SJSA1 (cell line): ENCODE measurements around the gene TEX22. TPM values are rescaled to one million over a fixed set of nuclear protein-coding genes. Genes with fewer than 3 reads are reported as not detected.

Experiments
- DNase-seq, 2 experiments: peaks; one replicate each; pipeline ENCODE4 v3.0.0-alpha.2; 2015 to 2020; ENCODE audit warnings: low spot score in 2 of 2, low read depth in 1 of 2
- H3K27ac ChIP-seq: fragments of 250-450 bp; sonication (Bioruptor Pico); 2 replicates; pipeline ENCODE4 v1.5.1; 2020; ENCODE audit warnings: mild to moderate bottlenecking, moderate library complexity
- H3K27me3 ChIP-seq: fragments of 250-450 bp; sonication (Bioruptor Pico); replicated peaks from 2 replicates; pipeline ENCODE4 v1.5.1; 2020; ENCODE audit warnings: mild to moderate bottlenecking, moderate library complexity
- H3K36me3 ChIP-seq: fragments of 250-450 bp; sonication (Bioruptor Pico); 2 replicates; pipeline ENCODE4 v1.5.1; 2020; ENCODE audit warnings: mild to moderate bottlenecking
- H3K4me1 ChIP-seq: fragments of 250-450 bp; sonication (Bioruptor Pico); replicated peaks from 2 replicates; pipeline ENCODE4 v1.6.1; 2021; ENCODE audit warnings: mild to moderate bottlenecking
- H3K4me3 ChIP-seq: fragments of 250-450 bp; sonication (Bioruptor Pico); 2 replicates; pipeline ENCODE4 v1.5.1; 2020; ENCODE audit warnings: mild to moderate bottlenecking
- H3K9me3 ChIP-seq: fragments of 250-450 bp; sonication (Bioruptor Pico); replicated peaks from 2 replicates; pipeline ENCODE4 v1.5.1; 2020; ENCODE audit warnings: mild to moderate bottlenecking
- total RNA-seq: library from RNA; depleted of rRNA; stranded (reverse); fragments of >200 nt; shearing (Covaris generic); gene quantifications from 2 replicates; pipeline ENCODE4 v1.2.3, GENCODE V29; 2014

Gene TEX22
- total RNA-seq, 1 experiment from 2014 or later = 0.11 TPM

DNA sequence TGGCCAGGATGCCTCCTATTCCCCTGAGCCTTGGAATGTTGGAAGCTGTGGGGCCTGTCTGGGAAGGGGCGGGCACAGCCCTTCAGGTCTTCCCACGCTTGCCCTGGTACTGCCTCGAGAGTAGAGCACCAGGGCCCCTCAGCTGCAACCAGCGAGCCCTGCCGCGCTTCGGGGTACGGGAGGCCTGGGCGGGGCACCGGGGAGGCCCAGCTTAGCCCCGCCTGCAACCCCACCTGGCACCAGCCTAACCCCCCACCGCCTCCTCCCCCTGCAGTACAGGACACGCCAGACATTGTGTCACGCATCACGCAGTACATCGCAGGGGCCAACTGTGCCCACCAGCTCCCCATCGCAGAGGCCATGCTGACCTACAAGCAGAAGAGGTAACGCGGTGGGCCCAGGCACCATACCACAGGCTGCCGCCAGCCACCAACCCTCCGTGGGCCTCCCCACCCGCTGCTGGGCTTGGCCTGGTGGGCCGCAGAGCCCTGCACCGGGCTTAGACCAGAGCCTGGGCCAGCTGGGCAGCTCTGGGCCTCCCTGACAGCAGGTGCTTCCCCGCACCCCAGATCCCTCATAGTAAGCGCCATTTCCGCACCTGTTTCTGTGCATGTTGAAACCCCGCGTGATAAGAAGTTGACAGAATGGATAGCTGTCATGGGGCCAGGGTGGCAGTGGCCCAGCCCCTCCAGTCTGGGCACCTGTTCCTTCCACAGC, 13.6 kb upstream of the TEX22 start:
- no peak for DNase-seq
- H3K36me3 ChIP-seq = peaks cover 3% of the 10 kb centered on the region; the same call in 1 of the 2 replicates
- H3K9me3 ChIP-seq = no peaks in the 10 kb centered on the region
- H3K27ac ChIP-seq = no peak overlapping the region
- no peaks in the 10 kb centered on the region for H3K4me1 ChIP-seq
- no peaks in the 10 kb centered on the region for H3K27me3 ChIP-seq
- H3K4me3 ChIP-seq = no peak overlapping the region

DNA sequence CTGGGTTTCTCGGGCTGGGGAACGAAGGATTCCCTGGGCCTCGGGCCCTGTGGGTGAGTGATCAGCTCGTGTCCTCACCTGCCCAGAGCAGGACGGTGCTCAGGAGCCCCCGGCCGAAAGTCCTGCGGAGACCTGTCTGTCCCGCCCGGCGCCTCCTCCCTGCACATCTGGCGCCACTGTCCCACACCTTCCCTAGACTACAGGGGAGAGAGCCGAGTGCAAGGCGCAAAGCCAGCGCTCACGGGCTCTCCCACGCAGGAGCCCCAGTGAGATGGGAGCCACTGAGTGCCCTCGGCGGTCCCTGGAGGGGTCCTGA, 13.1 kb upstream of the TEX22 start:
- no peaks in the 10 kb centered on the region for H3K27me3 ChIP-seq
- no peak overlapping the region for H3K4me3 ChIP-seq
- DNase-seq = no peak
- no peaks in the 10 kb centered on the region for H3K4me1 ChIP-seq
- H3K9me3 ChIP-seq = no peaks in the 10 kb centered on the region
- no peak overlapping the region for H3K27ac ChIP-seq
- H3K36me3 ChIP-seq = no peaks in the 10 kb centered on the region; the same call in 1 of the 2 replicates

DNA sequence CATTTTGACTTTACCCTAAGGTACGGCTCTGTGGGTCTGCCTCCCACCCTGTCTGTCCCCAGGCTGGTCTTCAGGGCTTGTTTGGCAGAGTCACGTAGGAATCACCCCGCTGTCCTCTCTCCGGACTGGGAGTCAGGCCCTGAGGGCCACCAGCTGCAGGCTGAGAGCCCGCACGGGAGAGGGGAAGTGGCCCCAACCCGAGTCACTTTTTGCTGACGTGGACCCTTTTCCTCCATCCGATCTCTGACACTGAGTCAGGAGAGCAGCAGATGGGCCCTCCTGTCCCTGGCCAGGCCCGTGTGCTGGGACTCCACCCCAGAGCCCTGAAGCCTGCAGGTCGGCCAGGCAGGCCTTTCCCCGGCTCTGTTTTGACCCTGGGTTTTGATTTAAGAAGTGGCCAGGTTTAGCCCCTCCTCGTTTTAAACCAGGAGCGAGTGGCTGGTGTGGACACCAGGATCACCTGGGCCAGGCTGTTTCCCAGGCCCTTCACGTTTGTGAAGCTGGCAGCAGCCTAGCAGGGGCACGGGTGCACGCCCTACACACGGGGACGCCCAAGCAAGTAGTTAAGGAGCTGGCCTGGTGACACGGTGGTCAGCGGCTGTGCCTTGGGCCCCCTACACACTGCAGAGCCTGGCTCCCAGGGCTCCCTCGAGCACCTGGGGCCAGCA, 12.5 kb upstream of the TEX22 start:
- Histone ChIP-seq H3K27ac (no peak overlapping the region), H3K36me3 (no peaks in the 10 kb centered on the region; the same call in 1 of the 2 replicates), H3K4me1 (no peaks in the 10 kb centered on the region), H3K9me3 (no peaks in the 10 kb centered on the region), H3K27me3 (no peaks in the 10 kb centered on the region), H3K4me3 (no peak overlapping the region)
- DNase-seq = no peak

DNA sequence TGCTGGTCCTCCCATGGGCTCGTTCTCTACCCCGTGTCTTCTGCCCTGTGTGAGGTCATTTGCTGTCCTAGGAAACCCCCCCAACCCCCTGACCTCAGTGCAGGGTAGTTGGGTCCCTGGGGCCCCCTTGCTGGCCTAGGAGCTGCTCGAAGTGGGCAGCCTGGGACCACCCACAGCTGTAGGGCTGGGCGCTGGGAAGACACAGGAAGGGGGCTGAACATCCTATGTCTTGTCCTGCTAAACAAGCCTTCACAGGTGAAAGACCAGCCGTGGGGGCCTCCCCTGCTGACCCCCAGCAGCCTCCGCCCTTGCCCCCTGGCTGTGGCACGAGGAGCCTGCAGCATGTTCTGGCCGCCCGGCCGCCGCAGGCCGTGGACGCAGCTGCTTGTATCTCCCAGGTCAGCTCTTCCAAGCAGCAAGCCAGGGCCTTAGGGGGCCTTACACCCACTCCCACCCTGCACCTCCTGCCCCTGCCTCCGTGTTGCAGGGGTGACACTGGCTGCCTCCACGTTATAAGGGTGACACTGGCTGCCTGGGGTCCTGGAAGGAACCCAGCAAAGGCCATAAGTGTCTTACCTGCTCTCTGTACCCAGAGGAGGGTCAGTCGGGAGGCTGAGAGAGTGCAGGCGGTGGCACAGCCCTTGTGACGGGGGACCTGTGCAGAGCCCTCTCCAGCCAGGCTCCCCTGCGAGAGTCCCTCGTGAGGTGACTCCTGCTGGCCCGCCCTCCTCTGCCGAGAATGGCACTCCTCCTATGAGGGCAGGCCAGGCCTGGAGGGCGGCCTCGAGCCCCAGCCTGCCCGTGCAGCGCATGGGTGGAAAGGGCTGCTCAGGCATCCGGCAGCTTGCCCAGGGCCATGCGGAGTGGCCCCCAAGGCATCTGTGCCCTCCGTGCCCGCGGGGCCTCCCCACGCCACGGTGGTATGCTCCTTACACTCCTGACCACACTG, 11.5 kb upstream of the TEX22 start:
- no peak overlapping the region for H3K27ac ChIP-seq
- no peaks in the 10 kb centered on the region for H3K27me3 ChIP-seq
- H3K4me1 ChIP-seq = no peaks in the 10 kb centered on the region
- DNase-seq = no peak
- H3K4me3 ChIP-seq = no peak overlapping the region
- no peaks in the 10 kb centered on the region for H3K9me3 ChIP-seq
- H3K36me3 ChIP-seq = no peaks in the 10 kb centered on the region; the same call in 1 of the 2 replicates

DNA sequence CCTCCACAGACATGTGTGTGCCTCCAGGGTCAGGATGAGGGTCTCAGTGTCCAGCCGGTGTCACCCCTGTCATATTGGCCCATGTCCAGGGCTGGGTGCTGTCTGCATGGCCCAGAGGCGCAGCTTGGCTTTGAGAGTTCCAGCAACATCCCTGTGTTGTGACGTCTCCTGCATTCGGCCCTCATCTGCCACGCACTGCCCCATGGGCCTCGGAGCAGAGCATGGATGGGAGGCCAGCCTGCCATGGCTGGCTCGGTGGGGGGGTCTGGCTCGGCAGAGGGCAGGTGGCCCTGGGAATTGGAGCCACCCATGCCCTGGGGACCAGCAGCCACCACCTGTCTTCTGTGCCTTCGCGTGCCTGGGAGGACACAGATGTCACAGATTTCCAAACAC, 10.8 kb upstream of the TEX22 start:
- Histone ChIP-seq H3K27ac (no peak overlapping the region), H3K9me3 (no peaks in the 10 kb centered on the region), H3K27me3 (no peaks in the 10 kb centered on the region), H3K4me1 (no peaks in the 10 kb centered on the region), H3K4me3 (no peak overlapping the region), H3K36me3 (no peaks in the 10 kb centered on the region; the same call in 1 of the 2 replicates)
- DNase-seq = no peak

DNA sequence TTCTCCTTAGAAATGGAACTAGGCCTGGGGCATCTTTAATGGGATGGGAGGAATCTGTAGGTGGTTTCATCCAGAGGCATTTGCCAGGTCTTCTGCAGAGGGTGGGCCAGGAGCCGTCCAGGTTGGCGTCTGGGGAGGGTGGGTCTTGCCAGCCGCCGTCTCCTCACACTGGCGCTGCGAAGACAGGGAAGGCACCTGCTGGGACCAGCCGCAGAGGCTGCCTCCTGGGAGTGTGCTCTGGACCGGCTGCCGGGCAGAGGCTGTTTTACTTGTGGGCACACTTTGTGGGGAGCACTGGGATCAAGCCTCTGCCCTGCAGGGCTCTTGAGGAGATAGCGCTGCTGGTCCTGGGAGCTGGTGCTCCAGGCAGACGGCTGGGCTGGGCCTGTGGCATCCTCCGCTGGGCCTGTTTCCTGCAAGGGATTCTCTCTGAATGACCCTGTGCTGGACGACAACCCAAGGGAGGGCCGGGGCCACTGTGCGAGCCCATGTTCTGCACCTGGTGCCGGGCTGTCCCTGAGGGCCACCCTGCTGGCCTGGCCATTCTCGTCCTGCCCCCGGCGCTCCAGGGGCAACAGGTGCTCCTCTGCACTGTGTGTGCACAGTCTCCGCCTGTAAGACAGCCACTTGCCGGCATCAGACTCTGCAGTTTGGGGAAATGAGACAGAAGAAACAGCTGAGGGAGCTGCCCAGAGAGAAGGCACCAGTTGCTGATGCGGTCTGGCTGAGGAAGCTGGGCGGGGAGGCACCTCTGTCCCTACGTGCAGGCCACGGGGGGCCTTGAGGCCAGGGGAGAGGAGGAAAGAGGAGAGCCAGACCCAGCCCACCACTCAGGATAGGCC, 10.0 kb upstream of the TEX22 start:
- Histone ChIP-seq H3K27ac (no peak overlapping the region), H3K36me3 (no peaks in the 10 kb centered on the region; the same call in 1 of the 2 replicates), H3K9me3 (no peaks in the 10 kb centered on the region), H3K4me3 (no peak overlapping the region), H3K27me3 (no peaks in the 10 kb centered on the region), H3K4me1 (no peaks in the 10 kb centered on the region)
- no peak for DNase-seq

DNA sequence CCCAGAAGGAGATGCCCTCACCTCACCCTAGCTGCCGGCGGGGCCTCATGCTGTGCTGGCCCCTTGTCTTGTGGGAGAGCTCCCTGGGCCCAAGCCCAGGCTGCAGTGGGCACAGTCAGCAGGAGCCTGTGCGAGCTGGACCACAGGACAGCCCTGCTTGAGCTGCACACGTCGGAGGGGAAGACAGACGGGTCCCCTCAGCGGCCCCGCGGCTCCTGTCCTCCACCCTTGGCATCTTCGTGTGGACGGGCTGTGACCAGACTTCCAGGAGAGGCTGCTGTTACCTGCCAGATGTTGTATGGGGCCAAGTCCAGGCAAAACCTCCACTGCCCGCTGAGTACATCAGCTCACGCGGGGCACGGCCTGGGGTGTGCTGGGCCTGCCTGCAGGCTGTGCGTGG, 9.4 kb upstream of the TEX22 start:
- H3K9me3 ChIP-seq = no peaks in the 10 kb centered on the region
- H3K36me3 ChIP-seq = no peaks in the 10 kb centered on the region
- no peak overlapping the region for H3K27ac ChIP-seq
- DNase-seq = no peak
- H3K27me3 ChIP-seq = no peaks in the 10 kb centered on the region
- no peak overlapping the region for H3K4me3 ChIP-seq
- no peaks in the 10 kb centered on the region for H3K4me1 ChIP-seq

DNA sequence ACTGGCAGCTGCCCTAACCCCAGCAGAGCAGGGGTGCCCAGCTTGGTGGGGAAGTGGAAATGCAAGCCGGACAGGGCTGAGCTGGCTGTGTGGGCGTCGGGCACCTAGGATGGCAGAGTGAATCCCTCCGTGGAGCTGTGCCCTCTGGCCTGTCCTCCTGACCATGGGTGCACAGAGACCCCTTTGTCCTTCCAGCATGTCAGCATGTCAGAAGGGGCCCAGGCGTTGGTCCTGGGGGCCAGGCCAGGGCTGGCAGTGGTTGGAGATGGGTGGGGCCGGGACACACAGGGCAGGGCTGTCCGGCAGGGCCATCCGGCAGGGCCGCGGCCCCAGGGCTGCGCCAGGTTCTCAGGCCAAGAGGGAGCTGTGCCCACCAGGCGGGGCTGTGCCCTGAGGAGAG, 8.8 kb upstream of the TEX22 start:
- no peaks in the 10 kb centered on the region for H3K4me1 ChIP-seq

DNA sequence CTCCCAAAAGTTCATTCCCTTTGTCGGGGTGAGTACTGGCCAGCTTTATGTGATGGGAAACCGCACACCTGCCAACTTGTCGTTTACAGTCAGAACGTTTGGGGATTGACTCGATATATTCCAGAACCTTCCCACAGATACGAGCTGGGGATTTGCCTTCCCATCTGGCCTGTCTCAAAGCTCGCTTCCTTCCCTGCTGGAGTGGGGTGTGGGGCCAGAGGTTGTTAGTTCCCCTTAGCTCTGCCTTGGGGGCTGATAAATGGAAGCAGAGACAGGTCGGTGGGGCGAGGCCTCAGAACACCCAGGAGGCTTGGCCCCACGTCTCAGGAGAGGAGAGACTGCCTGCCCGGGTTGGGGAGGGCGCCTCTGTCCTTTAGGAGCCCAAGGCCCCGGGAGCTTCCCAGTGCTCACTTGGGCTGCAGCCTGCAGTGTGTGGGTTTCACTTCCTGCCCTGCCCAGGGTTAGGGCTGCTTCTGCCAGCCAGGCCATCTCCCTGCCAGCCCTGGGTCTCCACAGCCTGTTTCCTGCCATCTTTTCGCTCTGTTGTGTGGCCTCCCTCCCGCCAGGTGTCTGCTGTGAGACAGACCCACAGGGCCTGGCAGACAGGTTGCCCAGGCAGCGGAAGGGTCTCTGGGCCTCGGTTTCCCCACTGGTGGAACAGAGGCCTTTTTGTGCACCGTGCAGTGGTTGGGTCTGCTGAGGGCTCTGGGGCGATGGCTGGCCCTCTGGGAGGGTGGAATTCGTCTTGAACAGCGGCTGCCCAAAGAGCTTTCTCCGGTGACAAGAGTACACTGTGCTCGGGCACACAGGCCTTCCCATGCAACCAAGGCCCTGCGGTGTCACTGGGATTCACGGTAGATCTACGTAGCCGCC, 8.1 kb upstream of the TEX22 start:
- Histone ChIP-seq H3K27me3 (no peaks in the 10 kb centered on the region), H3K4me1 (no peaks in the 10 kb centered on the region), H3K36me3 (no peaks in the 10 kb centered on the region), H3K27ac (no peak overlapping the region), H3K9me3 (no peaks in the 10 kb centered on the region), H3K4me3 (no peak overlapping the region)
- no peak for DNase-seq

More for the DNA sequence above, 8.8 kb upstream of the TEX22 start:
- H3K27ac ChIP-seq = no peak overlapping the region
- H3K4me3 ChIP-seq = no peak overlapping the region
- H3K9me3 ChIP-seq = no peaks in the 10 kb centered on the region
- H3K27me3 ChIP-seq = no peaks in the 10 kb centered on the region
- no peak for DNase-seq
- no peaks in the 10 kb centered on the region for H3K36me3 ChIP-seq

DNA sequence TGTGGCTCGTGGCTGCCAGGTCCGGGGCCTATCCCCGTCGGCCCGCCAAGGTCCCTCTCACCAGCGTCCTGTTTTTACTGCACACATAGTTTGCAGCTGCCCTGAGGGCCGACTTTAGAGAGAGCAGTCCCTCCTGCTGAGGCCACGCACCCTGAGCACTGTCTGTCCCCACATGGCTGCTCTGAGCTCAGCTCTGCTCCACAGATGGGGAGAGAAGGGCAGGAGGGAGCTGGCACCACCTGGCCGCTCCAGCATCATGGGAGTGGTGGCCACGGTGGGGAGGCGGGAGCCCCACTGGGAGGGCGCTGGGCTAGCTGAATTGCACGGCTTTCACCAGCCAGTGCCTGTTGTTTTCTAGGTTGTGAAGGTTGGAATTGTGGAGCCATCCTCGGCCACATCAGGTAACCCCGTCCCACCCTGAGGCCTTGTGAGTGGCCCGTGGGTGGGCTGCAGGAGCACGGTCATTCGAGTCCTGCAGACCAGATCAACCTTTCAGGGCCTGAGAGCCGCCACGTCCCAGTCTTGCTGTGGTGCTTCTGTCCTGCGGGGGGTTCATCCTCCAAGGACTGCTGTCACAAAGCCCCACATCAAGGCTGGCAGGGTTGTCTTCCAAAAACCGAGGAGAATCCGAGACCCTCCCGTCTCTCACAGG, 7.4 kb upstream of the TEX22 start:
- Histone ChIP-seq H3K27ac (no peak overlapping the region), H3K9me3 (no peaks in the 10 kb centered on the region), H3K36me3 (no peaks in the 10 kb centered on the region), H3K4me1 (no peaks in the 10 kb centered on the region), H3K27me3 (no peaks in the 10 kb centered on the region), H3K4me3 (no peak overlapping the region)
- DNase-seq = no peak

DNA sequence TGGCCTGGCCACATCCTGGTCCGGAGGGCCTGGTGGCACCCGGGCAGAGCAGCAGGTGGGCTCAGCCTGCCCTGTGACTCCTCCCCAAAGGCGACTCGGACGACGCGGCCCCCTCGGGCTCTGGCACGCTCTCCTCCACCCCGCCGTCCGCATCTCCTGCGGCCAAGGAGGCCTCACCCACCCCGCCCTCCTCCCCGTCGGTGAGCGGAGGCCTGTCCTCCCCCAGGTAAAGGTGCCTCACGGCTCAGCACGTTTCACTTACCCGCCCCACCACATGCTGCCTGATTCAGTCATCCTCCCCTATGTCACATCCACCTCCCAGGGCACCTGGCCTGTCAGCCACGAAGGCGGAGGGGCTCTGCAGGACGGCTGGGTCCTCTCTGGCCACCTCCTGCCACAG, 6.8 kb upstream of the TEX22 start:
- no peaks in the 10 kb centered on the region for H3K36me3 ChIP-seq
- peaks cover 2% of the 10 kb centered on the region for H3K4me1 ChIP-seq
- no peaks in the 10 kb centered on the region for H3K27me3 ChIP-seq
- no peaks in the 10 kb centered on the region for H3K9me3 ChIP-seq
- DNase-seq = no peak
- H3K4me3 ChIP-seq = no peak overlapping the region
- no peak overlapping the region for H3K27ac ChIP-seq
